ENCODE measurements around the gene DIAPH2. TPM values are rescaled to one million over a fixed set of nuclear protein-coding genes. Genes with fewer than 3 reads are reported as not detected.

DIAPH2 gene
- total and polyA plus RNA-seq, 2 of the 13 experiments (the other 11 are each of a cell fraction or from before 2014, with no cell fraction given), result 2.1 to 8.5 TPM

- TF ChIP-seq ELF3 (CRISPR knock-in tag; IDR thresholded peaks at IDR 0.05) (no peak), ZZZ3 (CRISPR knock-in tag; IDR thresholded peaks at IDR 0.05; ENCODE audit: borderline replicate concordance) (no peak)
Measured at GRCh38 chrX:97155816-97156215, 471.2 kb downstream of the DIAPH2 start (continued).

GRCh38 chrX:97158269-97158668, 473.6 kb downstream of the DIAPH2 start:
- intact Hi-C loops (cut with micrococcal nuclease; ENCODE audit: unreplicated experiment), result no loop called here
- no peaks in the 10 kb centered on the region for H3K27me3 ChIP-seq (ENCODE audit: control insufficient read depth in 1 of 2, insufficient read depth in 2 of 2, low read length in 2 of 2)
- DNase-seq (ENCODE audit: low spot score) (no peak), ATAC-seq (no peak), FAIRE-seq (no peak)
- H3K79me2 ChIP-seq (ENCODE audit: insufficient read depth, low read length), result no peaks in the 10 kb centered on the region
- BruUV-seq (replicated peaks), result no TSS peak
- no peak overlapping the region for H2AFZ ChIP-seq (ENCODE audit: low read length)
- H3K4me2 ChIP-seq (ENCODE audit: low read depth, low read length), result no peak overlapping the region
- ChIA-PET CTCF (ENCODE audit: low intra/inter-chr PET ratio, low total read pairs) (no interaction called here), POLR2A (no interaction called here)
- in situ Hi-C loops (cut with HindIII; ENCODE audit: extremely low pct_ligation_motif_present, low pct_unique_long_range_greater_than_20kb), result no loop called here
- H3K9ac ChIP-seq (ENCODE audit: insufficient read depth, low read depth, low read length), result no peak overlapping the region
- H3K9me3 ChIP-seq (ENCODE audit: low read length), result no peaks in the 10 kb centered on the region
- WGBS (ENCODE audit: low lambda C conversion rate), result 93% methylated on average over 4 of the region's 4 CpGs
- TF ChIP-seq SOX6 (IDR thresholded peaks at IDR 0.05), result no peak
- no peak for TF ChIP-seq SOX6 (CRISPR knock-in tag; IDR thresholded peaks at IDR 0.05)
- TF ChIP-seq MAX (IDR thresholded peaks at IDR 0.05), result no peak
- no peak for TF ChIP-seq NFIB (CRISPR knock-in tag; IDR thresholded peaks at IDR 0.05; ENCODE audit: borderline replicate concordance)
- no peak for TF ChIP-seq ZNF564 (CRISPR knock-in tag; IDR thresholded peaks at IDR 0.05)
- no peak for TF ChIP-seq ZBTB39 (CRISPR knock-in tag; IDR thresholded peaks at IDR 0.05)
- TF ChIP-seq ZBTB1 (CRISPR knock-in tag; IDR thresholded peaks at IDR 0.05; ENCODE audit: borderline replicate concordance), result no peak
- TF ChIP-seq ZSCAN25 (CRISPR knock-in tag; IDR thresholded peaks at IDR 0.05), result no peak
- TF ChIP-seq ZKSCAN8 (CRISPR knock-in tag; IDR thresholded peaks at IDR 0.05; ENCODE audit: borderline replicate concordance), result no peak
- no peak for TF ChIP-seq RFXANK (CRISPR knock-in tag; IDR thresholded peaks at IDR 0.05)
- TF ChIP-seq ATAD3A (CRISPR knock-in tag; IDR thresholded peaks at IDR 0.05), result no peak
- no peaks in the 10 kb centered on the region for H3K4me1 ChIP-seq (ENCODE audit: insufficient read depth, low read length)
- H4K20me1 ChIP-seq (ENCODE audit: insufficient read depth, low read length), result no peaks in the 10 kb centered on the region
- H3K4me3 ChIP-seq (replicated peaks in 1 of 3; ENCODE audit: insufficient read depth in 1 of 3, low read depth in 2 of 3, low read length in 3 of 3), result no peak overlapping the region
- H3K27ac ChIP-seq (ENCODE audit: extremely low read length, insufficient read depth, low read length), result no peak overlapping the region
- no peaks in the 10 kb centered on the region for H3K36me3 ChIP-seq (replicated peaks in 1 of 2; ENCODE audit: control insufficient read depth in 1 of 2, insufficient read depth in 2 of 2, low read length in 2 of 2)

Data from HepG2 (cell line).